Neural cell (in vitro differentiated cells): Measurements from ENCODE around the gene ZNF326. TPM values are rescaled to one million over a fixed set of nuclear protein-coding genes. Genes with fewer than 3 reads are reported as not detected.

Experiments
- H2AFZ ChIP-seq: fragments of 200-600, 300-800 bp; sonication (generic), shearing (Covaris generic); 2 replicates; pipeline ENCODE4 v1.6.0; 2014; ENCODE audit warnings: low read depth, mild to moderate bottlenecking, antibody characterized with exemption, low read length, moderate library complexity
- H3F3A ChIP-seq: fragments of 200-600 bp; shearing (Covaris generic); 2 replicates; pipeline ENCODE4 v1.6.1; 2016; ENCODE audit warnings: mild to moderate bottlenecking, moderate library complexity, mixed read lengths, antibody characterized with exemption, low read length; ENCODE audit not compliant: insufficient read depth, poor library complexity, severe bottlenecking
- H3K27ac ChIP-seq: fragments of 200-600, 300-800 bp; sonication (generic), shearing (Covaris generic); 2 replicates; pipeline ENCODE4 v1.5.1; 2014; ENCODE audit warnings: mild to moderate bottlenecking, low read length, moderate library complexity
- H3K27me3 ChIP-seq: fragments of 300-800, 200-600 bp; sonication (generic), shearing (Covaris generic); 2 replicates; pipeline ENCODE4 v1.6.0; 2014; ENCODE audit warnings: mild to moderate bottlenecking, low read depth, low read length, moderate library complexity; ENCODE audit not compliant: insufficient read depth
- H3K36me3 ChIP-seq: fragments of 300-800, 200-600 bp; sonication (generic), shearing (Covaris generic); 2 replicates; pipeline ENCODE4 v1.5.1; 2014; ENCODE audit warnings: mild to moderate bottlenecking, antibody characterized with exemption, low read length, moderate library complexity; ENCODE audit not compliant: insufficient read depth
- H3K4me2 ChIP-seq: fragments of 300-800, 200-600 bp; sonication (generic), shearing (Covaris generic); 2 replicates; pipeline ENCODE4 v1.6.0; 2014; ENCODE audit warnings: mild to moderate bottlenecking, low read length
- H3K4me3 ChIP-seq: fragments of 300-800, 200-600 bp; sonication (generic), shearing (Covaris generic); 2 replicates; pipeline ENCODE4 v1.5.1; 2014; ENCODE audit warnings: mild to moderate bottlenecking, low read length, moderate library complexity
- H3K79me2 ChIP-seq: fragments of 200-600 bp; shearing (Covaris generic); replicated peaks from 2 replicates; pipeline ENCODE4 v1.6.0; 2014; ENCODE audit warnings: mild to moderate bottlenecking, low read length, moderate library complexity; ENCODE audit not compliant: insufficient read depth
- H3K9ac ChIP-seq: fragments of 300-800, 200-600 bp; sonication (generic), shearing (Covaris generic); 2 replicates; pipeline ENCODE4 v1.6.1; 2016; ENCODE audit warnings: mild to moderate bottlenecking, low read length, mixed read lengths
- H3K9me2 ChIP-seq: fragments of 200-600 bp; shearing (Covaris generic); 2 replicates; pipeline ENCODE4 v1.6.1; 2016; ENCODE audit warnings: mild to moderate bottlenecking, low read length, mixed read lengths; ENCODE audit not compliant: insufficient read depth
- H3K9me3 ChIP-seq: fragments of 200-600, 300-800 bp; sonication (generic), shearing (Covaris generic); 2 replicates; pipeline ENCODE4 v1.6.1; 2016; ENCODE audit warnings: mild to moderate bottlenecking, mixed run types, low read length, moderate library complexity, mixed read lengths
- H4K20me1 ChIP-seq: fragments of 200-600 bp; shearing (Covaris generic); 2 replicates; pipeline ENCODE4 v1.6.1; 2016; ENCODE audit warnings: mild to moderate bottlenecking, mixed run types; ENCODE audit not compliant: insufficient read depth
- CTCF ChIP-seq: fragments of 450-650 bp; IDR thresholded peaks from 2 replicates; pipeline ENCODE4 v1.5.1; 2014; ENCODE audit warnings: antibody characterized with exemption, mild to moderate bottlenecking, moderate library complexity; ENCODE audit not compliant: poor library complexity, severe bottlenecking
- EP300 ChIP-seq: fragments of 450-650 bp; conservative IDR thresholded peaks from 2 replicates; pipeline ENCODE4 v1.6.1; 2014; ENCODE audit warnings: antibody characterized with exemption, mild to moderate bottlenecking, moderate library complexity; ENCODE audit not compliant: poor library complexity, severe bottlenecking
- EZH2 ChIP-seq: fragments of 200-600, 300-800 bp; shearing (Covaris generic), sonication (generic); IDR thresholded peaks from 2 replicates; pipeline ENCODE4 v1.6.1; 2014; ENCODE audit warnings: antibody characterized with exemption, low read length, borderline replicate concordance, mild to moderate bottlenecking; ENCODE audit not compliant: insufficient read depth, poor library complexity, severe bottlenecking
- MXI1 ChIP-seq: fragments of 450-650 bp; conservative IDR thresholded peaks from 2 replicates; pipeline ENCODE4 v1.6.1; 2014; ENCODE audit warnings: antibody characterized with exemption, mild to moderate bottlenecking; ENCODE audit not compliant: poor library complexity, severe bottlenecking
- POLR2AphosphoS5 ChIP-seq: IDR thresholded peaks from 2 replicates; pipeline ENCODE4 v1.6.1; 2012
- RAD21 ChIP-seq: fragments of 450-650 bp; conservative IDR thresholded peaks from 2 replicates; pipeline ENCODE4 v1.6.1; 2014; ENCODE audit warnings: antibody characterized with exemption, mild to moderate bottlenecking, moderate library complexity
- REST ChIP-seq: IDR thresholded peaks from 2 replicates; pipeline ENCODE4 v1.6.1; 2012; ENCODE audit warnings: borderline replicate concordance
- SMC3 ChIP-seq: fragments of 450-650 bp; conservative IDR thresholded peaks from 2 replicates; pipeline ENCODE4 v1.6.1; 2014; ENCODE audit warnings: antibody characterized with exemption, mild to moderate bottlenecking, moderate library complexity; ENCODE audit not compliant: poor library complexity
- TAF1 ChIP-seq: IDR thresholded peaks from 2 replicates; pipeline ENCODE4 v1.6.1; 2012; ENCODE audit warnings: low read depth
- polyA plus RNA-seq: library from polyadenylated mRNA; depleted of rRNA; stranded (reverse); fragments of >200 nt; gene quantifications from 2 replicates; pipeline ENCODE4 v1.2.3, GENCODE V29; 2014

ZNF326 gene
- polyA plus RNA-seq, 1 donor from 2014 or later: 65.0 TPM

GRCh38 chr1:90068611-90069280 lies 73.8 kb downstream of the ZNF326 start:
- H3K36me3 ChIP-seq: no peaks in the 10 kb centered on the region
- TF ChIP-seq MXI1: no peak
- TF ChIP-seq TAF1: no peak
- TF ChIP-seq SMC3: no peak
- no peak for TF ChIP-seq EZH2
- no peak for TF ChIP-seq POLR2AphosphoS5
- no peak for TF ChIP-seq REST
- TF ChIP-seq RAD21: no peak
- TF ChIP-seq EP300: no peak
- no peak for TF ChIP-seq CTCF
- no peak overlapping the region for H2AFZ ChIP-seq
- H3K9me3 ChIP-seq: no peaks in the 10 kb centered on the region
- no peaks in the 10 kb centered on the region for H3F3A ChIP-seq
- no peaks in the 10 kb centered on the region for H3K9me2 ChIP-seq
- no peak overlapping the region for H3K4me3 ChIP-seq
- no peak overlapping the region for H3K4me2 ChIP-seq
- H3K27ac ChIP-seq: no peak overlapping the region
- H3K9ac ChIP-seq: no peak overlapping the region
- H4K20me1 ChIP-seq: no peaks in the 10 kb centered on the region
- H3K27me3 ChIP-seq: no peaks in the 10 kb centered on the region
- no peaks in the 10 kb centered on the region for H3K79me2 ChIP-seq

- Histone ChIP-seq H3K79me2 (no peaks in the 10 kb centered on the region), H4K20me1 (no peaks in the 10 kb centered on the region), H3K27ac (no peak overlapping the region), H3K4me2 (no peak overlapping the region), H2AFZ (no peak overlapping the region), H3K36me3 (no peaks in the 10 kb centered on the region), H3K9me3 (no peaks in the 10 kb centered on the region), H3K9me2 (no peaks in the 10 kb centered on the region), H3K4me3 (no peak overlapping the region), H3K27me3 (no peaks in the 10 kb centered on the region), H3F3A (no peaks in the 10 kb centered on the region), H3K9ac (no peak overlapping the region)
- no peak for TF ChIP-seq MXI1
- no peak for TF ChIP-seq SMC3
- no peak for TF ChIP-seq RAD21
- no peak for TF ChIP-seq EP300
- TF ChIP-seq EZH2: no peak
These were observed 79.2 kb downstream of the ZNF326 start for GRCh38 chr1:90074137-90074536.
